Endodermal cell (in vitro differentiated cells): ENCODE data around the gene KIF20B. TPM values are rescaled to one million over a fixed set of nuclear protein-coding genes. Genes with fewer than 3 reads are reported as not detected.

Source experiments
- DNase-seq: peaks from one replicate; pipeline ENCODE4 v3.0.0-alpha.2; 2017
- H3K27ac ChIP-seq: 2 replicates; pipeline ENCODE4 v1.5.1; 2013; ENCODE audit warnings: mild to moderate bottlenecking, low read depth, low read length, moderate library complexity
- H3K27me3 ChIP-seq: 2 replicates; pipeline ENCODE4 v1.6.1; 2013; ENCODE audit warnings: mild to moderate bottlenecking, low read length, moderate library complexity; ENCODE audit not compliant: insufficient read depth, control insufficient read depth, poor library complexity, severe bottlenecking
- H3K36me3 ChIP-seq: 2 replicates; pipeline ENCODE4 v1.7.0; 2013; ENCODE audit warnings: mild to moderate bottlenecking, low read length, moderate library complexity; ENCODE audit not compliant: control insufficient read depth, insufficient read depth
- H3K4me1 ChIP-seq: one replicate; pipeline ENCODE4 v1.7.0; 2013; ENCODE audit warnings: low read length; ENCODE audit not compliant: control insufficient read depth, insufficient read depth
- H3K4me3 ChIP-seq: 2 replicates; pipeline ENCODE4 v1.5.1; 2013; ENCODE audit warnings: mild to moderate bottlenecking, low read length, moderate library complexity
- H3K9ac ChIP-seq: 2 replicates; pipeline ENCODE4 v1.6.1; 2013; ENCODE audit warnings: mild to moderate bottlenecking, low read length, moderate library complexity; ENCODE audit not compliant: poor library complexity, severe bottlenecking; ENCODE audit errors: extremely low read depth
- H3K9me3 ChIP-seq: 2 replicates; pipeline ENCODE4 v1.6.1; 2013; ENCODE audit warnings: mild to moderate bottlenecking, low read length, moderate library complexity; ENCODE audit not compliant: control insufficient read depth
- H3K27ac Mint-ChIP-seq: 2 replicates; pipeline ENCODE4 v1.8.0; 2020; ENCODE audit warnings: mixed read lengths
- H3K27me3 Mint-ChIP-seq: 2 replicates; pipeline ENCODE4 v1.8.0; 2021; ENCODE audit warnings: mild to moderate bottlenecking, mixed read lengths; ENCODE audit not compliant: insufficient read depth
- H3K36me3 Mint-ChIP-seq: 2 replicates; pipeline ENCODE4 v1.8.0; 2020; ENCODE audit warnings: low read depth, mixed read lengths
- H3K4me1 Mint-ChIP-seq: 2 replicates; pipeline ENCODE4 v1.8.0; 2020; ENCODE audit warnings: mixed read lengths
- H3K4me3 Mint-ChIP-seq: 2 replicates; pipeline ENCODE4 v1.8.0; 2020; ENCODE audit warnings: mild to moderate bottlenecking, moderate library complexity, mixed read lengths
- H3K9me3 Mint-ChIP-seq: 2 replicates; pipeline ENCODE4 v1.8.0; 2020; ENCODE audit warnings: mild to moderate bottlenecking, mixed read lengths
- CTCF ChIP-seq: fragments of 200-600 bp; sonication (generic); conservative IDR thresholded peaks from 2 replicates; pipeline ENCODE4 v1.5.0; 2021; ENCODE audit warnings: antibody characterized with exemption, mild to moderate bottlenecking
- WGBS, 2 experiments: methylation state at CpG; one replicate each; pipeline versions ENCODE4 v1.1.5 to v1.1.7; 2013; ENCODE audit warnings: missing lambda C conversion rate in 2 of 2, mixed read lengths in 1 of 2; ENCODE audit not compliant: insufficient coverage in 1 of 2, insufficient read length in 1 of 2; 5-methylcytosine and 5-hydroxymethylcytosine counted together
- total RNA-seq, 2 donors: library from RNA; stranded (reverse); fragmentation: NEBNext Ultra II Directional in 1 of 2; extraction: Animal tissue kit (Norgen Biotek cat#: 25700) in 1 of 2; gene quantifications; 2 replicates in 1 of 2; 3 replicates in 1 of 2; pipeline ENCODE4 v1.2.1, GENCODE V29; 2021

The KIF20B gene
- total RNA-seq, 2 donors from 2014 or later: 43.4 to 43.7 TPM

GRCh38 chr10:89776665-89777064 is 75.3 kb downstream of the KIF20B start:
- Histone ChIP-seq H3K27ac (no peak overlapping the region), H3K4me1 (no peaks in the 10 kb centered on the region), H3K36me3 (peaks cover 40% of the 10 kb centered on the region), H3K9me3 (no peaks in the 10 kb centered on the region), H3K27me3 (no peaks in the 10 kb centered on the region), H3K4me3 (no peak overlapping the region), H3K9ac (no peak overlapping the region)
- Mint-ChIP-seq H3K4me3 (no peak overlapping the region), H3K9me3 (peaks cover 3% of the 10 kb centered on the region), H3K4me1 (no peaks in the 10 kb centered on the region), H3K27ac (no peak overlapping the region), H3K27me3 (no peaks in the 10 kb centered on the region), H3K36me3 (peaks cover 42% of the 10 kb centered on the region)
- DNase-seq: no peak
- TF ChIP-seq CTCF: no peak

DNA sequence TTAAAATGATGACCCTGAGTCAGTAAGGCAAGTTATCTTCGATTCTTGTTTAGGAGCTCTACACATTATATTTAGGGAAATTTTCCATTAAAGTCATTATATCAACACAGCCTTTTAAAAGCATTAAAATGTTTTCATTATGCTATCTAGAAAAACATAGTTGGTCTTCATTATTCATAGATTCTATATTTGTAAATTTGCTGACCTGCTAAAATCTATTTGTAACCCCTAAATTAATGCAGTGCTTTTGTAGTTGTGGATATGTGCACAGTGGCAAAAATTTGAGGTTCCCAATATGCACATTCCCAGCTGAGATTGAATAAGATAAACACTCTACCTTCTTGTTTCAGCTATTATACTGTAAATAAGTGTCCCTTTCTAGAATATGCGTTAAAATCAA is 81.1 kb downstream of the KIF20B start:
- no peaks in the 10 kb centered on the region for H3K9me3 Mint-ChIP-seq
- DNase-seq: no peak
- Histone ChIP-seq H3K4me1 (no peaks in the 10 kb centered on the region), H3K27ac (no peak overlapping the region), H3K9ac (no peak overlapping the region), H3K36me3 (peaks cover 12% of the 10 kb centered on the region), H3K4me3 (no peak overlapping the region), H3K27me3 (no peaks in the 10 kb centered on the region), H3K9me3 (peaks cover 6% of the 10 kb centered on the region)
- 100% methylated on average over 1 of the region's 2 CpGs; no CpG with 5 or more reads in 1 of the 2 experiments for WGBS, 2 experiments
- H3K4me3 Mint-ChIP-seq: no peak overlapping the region
- H3K27me3 Mint-ChIP-seq: no peaks in the 10 kb centered on the region
- H3K4me1 Mint-ChIP-seq: no peaks in the 10 kb centered on the region
- no peak overlapping the region for H3K27ac Mint-ChIP-seq
- peaks cover 7% of the 10 kb centered on the region for H3K36me3 Mint-ChIP-seq
- no peak for TF ChIP-seq CTCF

GRCh38 chr10:89783406-89783805 is 82.0 kb downstream of the KIF20B start:
- H3K4me3 Mint-ChIP-seq: no peak overlapping the region
- TF ChIP-seq CTCF: no peak
- Histone ChIP-seq H3K4me3 (no peak overlapping the region), H3K27me3 (no peaks in the 10 kb centered on the region), H3K9ac (no peak overlapping the region), H3K9me3 (peaks cover 6% of the 10 kb centered on the region), H3K36me3 (peaks cover 12% of the 10 kb centered on the region), H3K4me1 (no peaks in the 10 kb centered on the region), H3K27ac (no peak overlapping the region)
- H3K4me1 Mint-ChIP-seq: no peaks in the 10 kb centered on the region
- DNase-seq: no peak
- no peaks in the 10 kb centered on the region for H3K27me3 Mint-ChIP-seq
- H3K9me3 Mint-ChIP-seq: no peaks in the 10 kb centered on the region
- H3K27ac Mint-ChIP-seq: no peak overlapping the region
- peaks cover 6% of the 10 kb centered on the region for H3K36me3 Mint-ChIP-seq
